Astrocyte of the hippocampus (primary cell): ENCODE data around the gene TAMALIN.

Experiments
- DNase-seq: peaks from one replicate; pipeline ENCODE4 v3.0.0; 2011; ENCODE audit warnings: low read depth, low spot score

The TAMALIN gene

GRCh38 chr12:52035926-52036325 is 29.2 kb downstream of the TAMALIN start:
- no peak for DNase-seq

DNA sequence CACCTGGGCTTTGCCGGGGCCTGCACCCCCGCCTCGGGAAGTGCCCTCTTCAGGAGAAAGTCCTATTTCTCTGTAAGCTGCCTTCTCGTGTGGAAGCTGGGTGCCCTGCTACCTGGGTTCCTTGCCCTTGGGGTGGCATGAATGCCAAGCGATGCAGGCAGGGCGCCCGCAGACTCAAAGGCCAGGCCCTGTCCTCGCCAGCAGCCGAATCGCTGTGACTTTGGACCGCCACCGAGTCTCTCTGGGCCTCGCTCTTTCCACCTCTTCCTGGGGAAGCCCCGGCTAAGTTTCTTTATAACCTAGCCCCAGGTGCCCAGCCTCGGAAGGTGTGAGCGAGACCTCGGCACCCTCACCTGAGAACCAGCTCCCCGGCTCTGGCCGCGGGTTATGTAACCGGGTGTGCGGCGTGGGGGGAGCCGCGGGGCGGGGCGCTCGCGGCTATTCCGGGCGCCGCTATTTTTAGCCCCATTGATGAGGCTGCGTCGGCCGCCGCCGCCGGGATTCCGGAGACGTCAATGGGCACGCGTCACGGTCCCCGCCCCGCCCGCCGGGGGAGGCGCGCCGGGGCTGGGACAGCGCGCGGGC is 29.9 kb downstream of the TAMALIN start:
- DNase-seq = peak; percentile 95

DNA sequence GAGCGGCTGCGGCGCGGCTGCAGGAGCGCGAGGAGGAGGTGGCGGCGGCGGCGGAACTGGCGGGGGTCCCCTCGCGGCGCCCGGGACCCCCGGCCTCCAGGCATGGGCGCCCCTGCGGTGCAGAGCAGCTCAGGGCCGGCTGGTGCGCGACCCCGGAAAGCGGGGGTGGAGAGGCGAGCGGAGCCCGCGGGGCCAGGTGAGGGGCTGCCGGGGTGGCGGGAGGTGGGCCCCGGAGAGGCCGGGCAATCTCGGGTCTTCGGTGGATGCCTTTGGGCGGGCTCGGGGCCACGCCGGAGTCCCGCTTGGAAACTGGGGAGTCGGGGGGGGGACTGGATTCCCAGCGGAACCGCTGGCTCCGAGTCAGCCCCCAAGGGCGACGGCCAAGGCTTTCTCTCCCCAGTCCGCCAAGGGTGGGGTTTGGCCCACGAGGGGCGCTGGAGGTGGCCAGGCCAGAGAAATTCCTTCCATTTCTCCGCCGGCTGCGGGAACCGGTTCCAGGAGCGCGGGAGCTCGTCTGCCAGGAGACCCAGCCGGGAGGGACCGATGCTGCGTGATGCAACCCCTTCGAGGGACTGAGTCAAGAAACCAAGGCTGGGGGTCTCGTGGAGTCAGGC is 30.6 kb downstream of the TAMALIN start:
- peak; percentile 82 for DNase-seq

GRCh38 chr12:52038447-52038846 is 31.7 kb downstream of the TAMALIN start:
- DNase-seq = no peak

DNA sequence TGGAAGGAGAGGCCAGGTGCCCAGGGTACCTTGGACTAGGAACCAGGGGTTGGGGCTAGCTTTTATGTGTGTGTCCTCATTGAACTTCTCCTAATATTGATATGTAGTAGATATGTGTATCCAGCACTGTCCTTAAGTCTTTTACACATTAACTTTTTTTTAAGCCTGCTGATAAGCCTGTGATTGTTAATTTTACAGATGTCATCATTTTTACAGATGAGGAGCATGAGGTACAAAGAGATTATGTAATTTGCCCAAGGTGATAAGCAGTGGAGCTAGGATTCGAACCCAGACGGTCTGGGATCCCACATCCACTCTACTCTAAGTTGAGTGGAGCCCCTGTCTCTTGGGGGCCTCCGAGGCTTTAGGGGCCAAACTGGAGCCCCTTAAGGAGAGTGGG is 34.3 kb downstream of the TAMALIN start:
- no peak for DNase-seq

GRCh38 chr12:52041695-52042123 is 35.0 kb downstream of the TAMALIN start:
- DNase-seq = peak; percentile 80

DNA sequence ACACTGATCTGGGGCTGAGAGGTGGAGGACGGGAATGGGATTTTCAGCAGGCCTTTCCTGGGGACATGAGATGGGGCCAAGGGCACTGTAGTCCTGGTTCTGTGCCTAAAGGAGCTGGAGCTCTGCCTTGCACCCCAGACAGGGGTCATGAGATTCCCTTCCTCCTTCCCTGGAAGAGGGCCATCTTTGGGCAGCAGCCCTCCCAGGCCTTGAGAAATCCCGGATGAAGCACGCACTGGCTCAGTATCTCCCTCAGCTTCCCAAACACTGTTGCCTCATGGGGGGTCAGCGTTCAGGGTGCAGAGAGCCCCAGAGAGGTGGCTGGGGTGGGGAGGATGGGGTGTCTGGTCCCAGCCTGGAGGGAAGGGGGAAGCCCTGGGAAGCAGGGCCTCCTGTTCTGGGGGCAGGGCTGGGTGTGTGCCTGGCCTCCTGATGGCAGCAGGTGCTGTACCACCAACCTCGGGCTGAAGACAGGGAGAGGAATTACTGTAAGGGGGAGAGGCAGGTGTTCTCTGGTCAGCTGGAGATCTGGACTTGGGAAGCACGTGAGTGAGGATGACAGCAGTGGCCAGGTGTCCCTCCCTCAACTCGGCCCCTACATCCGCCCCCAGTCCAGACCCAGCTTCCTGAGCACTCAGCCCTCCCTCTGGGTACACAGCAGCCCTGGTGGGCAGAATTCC is 36.1 kb downstream of the TAMALIN start:
- DNase-seq = no peak

DNA sequence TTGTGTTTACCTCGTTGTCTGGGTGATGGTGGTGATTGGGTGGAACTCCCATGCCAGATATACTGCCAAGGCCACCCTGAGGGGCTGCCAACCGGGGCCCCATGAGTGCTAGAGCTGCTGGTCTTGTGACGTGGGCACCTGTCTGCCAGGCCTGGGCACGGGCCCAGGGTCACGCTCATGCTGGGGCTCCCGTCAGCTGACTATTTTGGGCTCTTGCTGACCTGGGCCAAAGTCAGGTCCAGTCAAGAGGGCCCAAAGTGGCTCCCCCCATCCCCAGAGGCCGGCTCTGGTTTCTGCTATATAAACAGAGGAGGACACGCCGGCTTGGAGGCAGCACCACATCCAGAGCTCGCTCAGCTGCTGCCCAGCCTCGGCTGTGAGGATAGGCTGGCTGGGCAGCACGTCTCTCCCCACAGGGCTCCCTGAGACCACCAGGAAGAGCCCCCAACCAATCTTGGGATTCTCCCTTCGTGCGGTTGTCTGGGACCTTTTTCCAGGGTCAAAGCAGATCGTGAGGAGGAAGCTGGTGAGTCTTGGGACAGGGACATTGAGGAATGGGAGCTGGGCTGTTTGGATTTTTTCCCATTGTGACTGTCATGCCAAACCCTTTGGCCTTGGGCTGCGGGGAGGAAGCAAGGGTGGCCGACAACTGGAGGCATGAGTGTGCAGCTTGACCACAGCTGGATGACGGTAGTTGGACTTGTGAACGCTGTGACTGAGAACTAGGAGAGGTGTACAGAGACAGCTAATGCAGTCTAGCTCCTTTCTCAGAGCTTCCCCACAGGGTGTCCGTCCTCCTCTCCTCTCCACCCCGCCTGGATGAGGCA is 36.9 kb downstream of the TAMALIN start:
- no peak for DNase-seq

- DNase-seq = peak; percentile 91
Observed at GRCh38 chr12:52044292-52044983, 37.7 kb downstream of the TAMALIN start.

- DNase-seq = no peak
Observed at GRCh38 chr12:52045794-52046199, 39.1 kb downstream of the TAMALIN start.

DNA sequence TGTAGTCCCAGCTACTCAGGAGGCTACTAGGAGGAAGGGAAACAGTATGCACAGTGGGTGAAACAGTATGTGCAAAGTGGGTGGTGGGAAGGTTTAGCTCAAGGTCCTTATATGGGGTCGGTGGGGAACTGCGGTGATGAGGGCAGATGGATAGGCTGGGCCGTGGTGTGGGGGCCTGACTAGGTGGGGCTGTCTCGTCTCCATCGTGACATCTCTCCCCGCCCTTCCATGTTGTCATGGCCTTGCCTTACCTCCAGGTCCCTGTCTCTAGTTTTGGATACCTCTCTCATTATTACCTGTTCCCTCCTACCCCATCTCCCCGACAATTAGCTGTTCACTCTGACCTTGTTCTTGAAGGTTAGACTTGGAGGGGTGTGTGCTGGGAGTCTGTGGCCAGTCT is 40.1 kb downstream of the TAMALIN start:
- DNase-seq = no peak

GRCh38 chr12:52049286-52049685 is 42.5 kb downstream of the TAMALIN start:
- no peak for DNase-seq

GRCh38 chr12:52049688-52050087 is 42.9 kb downstream of the TAMALIN start:
- no peak for DNase-seq

DNA sequence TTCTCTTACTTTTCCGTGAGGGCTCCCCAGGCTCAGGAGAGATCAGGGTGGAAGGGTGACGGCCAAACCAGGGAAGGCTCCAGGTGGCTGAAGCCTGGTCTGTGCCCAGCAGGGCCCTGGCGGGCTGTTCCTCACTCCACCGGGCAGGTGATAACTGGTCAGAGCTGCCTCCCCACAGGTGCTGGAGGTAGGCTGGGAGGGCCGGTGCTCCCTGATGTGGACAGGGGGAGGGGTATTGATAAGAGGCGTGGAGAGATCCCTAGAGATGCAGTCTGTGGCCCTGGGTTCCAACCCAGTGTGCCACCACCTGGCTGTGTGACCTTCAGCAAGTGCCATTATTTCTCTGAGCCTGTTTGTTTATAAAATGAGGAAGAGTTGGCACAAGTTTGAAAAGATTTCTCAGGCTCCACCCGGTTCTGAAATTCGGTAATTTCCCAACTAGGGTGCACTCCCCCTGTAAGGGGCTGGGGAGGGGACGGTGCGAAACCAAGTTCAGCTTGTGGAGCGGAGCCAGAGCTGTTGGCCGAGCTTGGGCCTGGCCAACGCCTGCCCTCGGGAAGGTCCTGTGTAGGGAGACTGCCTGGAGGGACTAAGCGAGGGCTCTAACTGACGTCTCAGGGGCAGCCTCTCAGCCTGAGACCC is 43.5 kb downstream of the TAMALIN start:
- DNase-seq = no peak

DNA sequence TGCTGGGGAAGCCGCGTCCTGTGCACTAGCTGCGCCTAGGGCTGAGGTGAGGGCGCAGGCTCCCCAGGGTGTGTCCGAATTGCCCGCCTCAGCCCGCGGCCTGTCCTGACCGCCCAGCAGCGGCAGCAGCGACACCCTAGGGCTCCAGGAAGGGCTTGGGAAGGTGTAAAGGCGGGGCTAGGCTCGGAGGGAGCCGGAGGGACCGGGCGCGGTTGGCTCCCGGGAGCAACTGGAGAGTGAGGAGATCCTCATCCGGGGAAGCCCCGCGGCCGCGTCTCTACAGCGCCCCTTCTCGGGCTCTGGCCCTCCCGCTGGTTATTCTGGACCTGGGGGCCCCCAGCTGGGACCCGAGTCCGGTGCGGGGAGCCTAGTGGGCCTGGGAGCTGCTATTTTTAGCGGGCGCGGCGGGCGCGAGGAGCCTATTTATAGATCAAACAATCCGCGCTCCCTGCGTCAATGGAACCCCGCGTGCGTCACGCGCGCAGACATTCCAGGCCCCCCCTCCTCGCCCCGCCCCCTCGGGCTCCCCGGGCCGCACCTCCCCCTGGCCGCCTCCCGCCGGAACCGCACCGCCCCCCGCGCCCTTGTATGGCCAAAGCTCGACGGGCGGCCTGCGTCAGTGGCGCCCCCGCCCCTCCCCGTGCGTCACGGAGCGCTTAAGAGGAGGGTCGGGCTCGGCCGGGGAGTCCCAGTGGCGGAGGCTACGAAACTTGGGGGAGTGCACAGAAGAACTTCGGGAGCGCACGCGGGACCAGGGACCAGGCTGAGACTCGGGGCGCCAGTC is 44.2 kb downstream of the TAMALIN start, which contains the start of gene NR4A1:
Gene NR4A1, plus strand, starts transcription at position 685 of the 784 bp plus-strand sequence. CDS start 2,887 bp downstream, outside the sequence.
- DNase-seq = peak; percentile 98

GRCh38 chr12:52052468-52053186 is 45.9 kb downstream of the TAMALIN start:
- DNase-seq = no peak

DNA sequence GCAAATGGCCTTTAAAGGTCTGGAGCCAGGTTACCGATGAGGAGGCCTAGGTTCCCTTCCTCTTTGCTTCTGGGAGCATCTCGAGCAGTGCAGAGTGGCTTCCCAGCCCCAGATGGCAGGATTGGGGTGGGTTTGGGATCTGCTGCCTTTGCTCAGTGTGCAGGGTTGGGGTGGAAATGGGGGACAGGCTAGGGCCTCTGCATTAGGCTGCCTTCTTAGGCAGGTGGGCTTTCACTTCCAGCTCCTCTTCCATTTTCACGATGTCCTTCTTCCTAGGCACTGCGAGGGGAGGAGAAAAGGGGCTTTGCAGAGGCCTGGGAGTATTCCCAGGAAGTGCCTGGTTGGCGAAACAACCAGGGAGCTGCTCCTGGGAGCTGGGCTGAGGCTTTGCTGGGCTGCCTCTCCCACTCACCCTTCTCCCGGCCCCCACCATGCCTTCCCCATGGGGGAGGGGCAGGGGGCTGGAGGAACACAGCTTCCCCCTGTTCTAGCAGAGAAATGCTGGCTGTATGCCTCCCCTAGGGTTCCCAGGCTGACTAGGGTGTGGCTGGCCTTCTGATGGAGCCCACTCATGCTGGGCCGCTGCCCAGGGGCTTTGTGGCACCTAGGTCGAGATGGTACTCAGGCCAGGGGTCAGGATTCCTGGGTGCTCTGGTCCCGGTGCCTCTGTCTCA is 46.9 kb downstream of the TAMALIN start:
- DNase-seq = peak; percentile 32

DNA sequence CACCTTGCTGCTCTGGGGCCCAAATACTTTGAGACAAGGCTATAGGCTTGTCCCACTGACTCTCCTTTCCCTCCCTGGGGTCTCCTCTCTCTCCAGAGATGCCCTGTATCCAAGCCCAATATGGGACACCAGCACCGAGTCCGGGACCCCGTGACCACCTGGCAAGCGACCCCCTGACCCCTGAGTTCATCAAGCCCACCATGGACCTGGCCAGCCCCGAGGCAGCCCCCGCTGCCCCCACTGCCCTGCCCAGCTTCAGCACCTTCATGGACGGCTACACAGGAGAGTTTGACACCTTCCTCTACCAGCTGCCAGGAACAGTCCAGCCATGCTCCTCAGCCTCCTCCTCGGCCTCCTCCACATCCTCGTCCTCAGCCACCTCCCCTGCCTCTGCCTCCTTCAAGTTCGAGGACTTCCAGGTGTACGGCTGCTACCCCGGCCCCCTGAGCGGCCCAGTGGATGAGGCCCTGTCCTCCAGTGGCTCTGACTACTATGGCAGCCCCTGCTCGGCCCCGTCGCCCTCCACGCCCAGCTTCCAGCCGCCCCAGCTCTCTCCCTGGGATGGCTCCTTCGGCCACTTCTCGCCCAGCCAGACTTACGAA is 47.6 kb downstream of the TAMALIN start:
- no peak for DNase-seq
